Measurements from ENCODE around the gene GMFB.
"Not testable (repeated sequence)": the region's sequence is repeated elsewhere in the genome, so short reads cannot be mapped to it uniquely, and the experiment has no call there.

GMFB gene

DNA sequence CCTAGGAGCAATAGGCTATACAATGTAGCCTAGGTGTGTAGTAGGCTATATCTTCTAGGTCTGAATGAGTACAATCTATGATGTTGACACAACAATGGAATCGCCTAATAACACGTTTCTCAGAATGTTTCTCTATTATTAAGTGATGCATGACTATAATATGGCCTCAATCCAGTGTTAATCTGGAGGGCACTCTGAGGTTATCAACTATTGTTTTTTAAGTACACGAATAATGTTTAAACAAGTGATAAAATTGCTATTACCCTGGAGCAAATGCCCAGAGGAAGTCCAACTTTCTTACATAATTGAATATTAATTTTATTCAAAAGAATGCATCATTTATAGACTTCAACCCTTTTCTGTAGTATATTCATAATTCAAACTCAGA lies 31.2 kb downstream of the GMFB start:
- DNase-seq (ENCODE audit: low read depth): no peak
- H3K4me3 ChIP-seq (ENCODE audit: control insufficient read depth, low read depth, low read length): no peak overlapping the region
- TF ChIP-seq, protein P1, sequence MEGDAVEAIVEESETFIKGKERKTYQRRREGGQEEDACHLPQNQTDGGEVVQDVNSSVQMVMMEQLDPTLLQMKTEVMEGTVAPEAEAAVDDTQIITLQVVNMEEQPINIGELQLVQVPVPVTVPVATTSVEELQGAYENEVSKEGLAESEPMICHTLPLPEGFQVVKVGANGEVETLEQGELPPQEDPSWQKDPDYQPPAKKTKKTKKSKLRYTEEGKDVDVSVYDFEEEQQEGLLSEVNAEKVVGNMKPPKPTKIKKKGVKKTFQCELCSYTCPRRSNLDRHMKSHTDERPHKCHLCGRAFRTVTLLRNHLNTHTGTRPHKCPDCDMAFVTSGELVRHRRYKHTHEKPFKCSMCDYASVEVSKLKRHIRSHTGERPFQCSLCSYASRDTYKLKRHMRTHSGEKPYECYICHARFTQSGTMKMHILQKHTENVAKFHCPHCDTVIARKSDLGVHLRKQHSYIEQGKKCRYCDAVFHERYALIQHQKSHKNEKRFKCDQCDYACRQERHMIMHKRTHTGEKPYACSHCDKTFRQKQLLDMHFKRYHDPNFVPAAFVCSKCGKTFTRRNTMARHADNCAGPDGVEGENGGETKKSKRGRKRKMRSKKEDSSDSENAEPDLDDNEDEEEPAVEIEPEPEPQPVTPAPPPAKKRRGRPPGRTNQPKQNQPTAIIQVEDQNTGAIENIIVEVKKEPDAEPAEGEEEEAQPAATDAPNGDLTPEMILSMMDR (conservative IDR thresholded peaks at IDR 0.05; ENCODE audit: control insufficient read depth, insufficient read depth, low read depth, low read length): no peak

DNA sequence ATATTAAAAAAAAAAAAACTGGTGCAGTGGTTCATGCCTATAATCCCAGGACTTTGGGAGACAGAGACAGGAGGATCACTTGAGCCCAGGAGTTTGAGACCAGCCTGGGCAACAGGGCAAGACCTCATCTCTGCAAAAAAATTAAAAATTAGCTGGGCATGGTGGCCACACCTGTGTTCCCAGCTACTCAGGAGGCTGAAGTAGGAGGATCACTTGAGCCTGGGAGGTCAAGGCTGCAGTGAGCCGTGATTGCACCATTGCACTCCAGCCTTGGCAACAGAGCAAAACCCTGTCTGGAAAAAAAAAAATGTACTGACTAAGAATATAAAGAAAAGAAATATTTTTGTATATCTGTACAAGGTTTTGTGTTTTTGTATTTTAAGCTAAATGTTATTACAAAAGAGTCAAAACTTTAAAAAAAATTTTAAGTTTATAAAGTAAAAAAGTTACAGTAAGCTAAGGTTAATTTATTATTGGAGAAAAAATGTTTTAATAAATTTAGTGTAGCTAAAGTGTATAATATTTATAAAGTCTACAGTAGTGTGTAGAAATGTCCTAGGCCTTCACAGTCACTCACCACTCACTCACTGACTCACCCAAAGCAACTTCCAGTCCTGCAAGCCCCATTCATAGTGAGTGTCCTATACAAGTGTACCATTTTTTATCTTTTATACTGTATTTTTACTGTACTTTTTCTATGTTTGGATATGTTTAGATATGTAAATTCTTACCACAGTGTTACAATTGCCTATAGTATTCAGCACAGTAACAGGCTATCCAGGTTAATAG lies 31.8 kb downstream of the GMFB start:
- DNase-seq (ENCODE audit: low read depth): peak; percentile 36
- not testable (repeated sequence) for H3K4me3 ChIP-seq (ENCODE audit: control insufficient read depth, low read depth, low read length)

DNA sequence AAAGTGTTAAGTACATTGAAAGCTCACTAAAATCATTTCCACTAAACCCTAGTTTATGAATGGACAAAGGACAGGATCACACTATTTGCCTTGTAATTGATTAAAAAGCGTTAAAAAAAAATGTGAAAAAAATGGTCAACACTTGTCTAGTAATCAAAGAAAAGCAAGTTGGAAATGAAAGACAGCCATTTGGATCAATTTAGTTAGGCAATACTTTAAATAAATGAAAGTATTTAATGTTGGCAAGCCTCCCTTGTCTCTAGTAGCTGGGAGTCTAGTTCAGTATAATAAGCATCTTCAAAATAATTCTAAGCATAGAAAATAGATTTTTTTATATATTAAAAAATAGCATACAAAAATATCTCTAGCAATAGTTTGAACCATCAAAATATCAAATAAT lies 33.4 kb downstream of the GMFB start:
- TF ChIP-seq, protein P1 (conservative IDR thresholded peaks at IDR 0.05; ENCODE audit: control insufficient read depth, insufficient read depth, low read depth, low read length): no peak
- DNase-seq (ENCODE audit: low read depth): no peak
- H3K4me3 ChIP-seq (ENCODE audit: control insufficient read depth, low read depth, low read length): no peak overlapping the region

DNA sequence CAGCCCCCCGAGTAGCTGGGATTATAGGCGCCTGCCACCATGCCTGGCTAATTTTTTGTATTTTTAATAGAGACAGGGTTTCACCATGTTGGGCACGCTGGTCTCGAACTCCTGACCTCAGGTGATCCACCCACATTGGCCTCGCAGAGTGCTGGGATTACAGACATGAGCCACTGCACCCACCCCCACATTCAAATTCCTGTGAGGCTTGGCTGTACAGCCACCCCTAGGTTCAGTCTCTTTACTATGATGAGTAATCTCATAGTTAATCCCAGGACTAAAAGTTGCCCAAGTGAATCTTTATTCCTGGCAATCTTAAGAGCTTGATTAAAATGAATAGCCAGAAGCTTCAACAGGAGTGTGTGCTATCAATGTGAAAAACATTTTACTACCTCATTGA lies 34.8 kb downstream of the GMFB start:
- H3K4me3 ChIP-seq (ENCODE audit: control insufficient read depth, low read depth, low read length): not testable (repeated sequence)
- peak; percentile 76 for DNase-seq (ENCODE audit: low read depth)

DNA sequence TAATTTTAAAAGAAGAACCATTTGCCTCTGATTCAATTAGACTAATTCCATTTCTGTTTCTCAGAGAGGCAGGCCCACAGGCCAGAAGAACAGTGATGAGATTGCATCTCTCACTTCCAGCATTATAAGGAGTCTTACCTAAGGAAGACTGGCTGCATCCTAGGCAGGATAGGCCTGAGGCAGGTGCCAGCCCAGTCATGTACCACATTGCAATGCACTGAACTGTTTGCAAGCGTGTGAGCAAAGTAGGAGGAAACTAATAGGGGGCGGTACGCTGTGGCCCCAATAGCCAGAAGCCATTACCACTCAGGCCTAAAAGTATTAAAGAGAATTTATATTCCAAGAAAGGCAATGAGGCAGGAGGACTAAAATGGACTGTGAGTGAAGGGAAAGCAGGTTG lies 35.5 kb downstream of the GMFB start:
- TF ChIP-seq, protein P1 (conservative IDR thresholded peaks at IDR 0.05; ENCODE audit: control insufficient read depth, insufficient read depth, low read depth, low read length): no peak
- H3K4me3 ChIP-seq (ENCODE audit: control insufficient read depth, low read depth, low read length): no peak overlapping the region
- no peak for DNase-seq (ENCODE audit: low read depth)

DNA sequence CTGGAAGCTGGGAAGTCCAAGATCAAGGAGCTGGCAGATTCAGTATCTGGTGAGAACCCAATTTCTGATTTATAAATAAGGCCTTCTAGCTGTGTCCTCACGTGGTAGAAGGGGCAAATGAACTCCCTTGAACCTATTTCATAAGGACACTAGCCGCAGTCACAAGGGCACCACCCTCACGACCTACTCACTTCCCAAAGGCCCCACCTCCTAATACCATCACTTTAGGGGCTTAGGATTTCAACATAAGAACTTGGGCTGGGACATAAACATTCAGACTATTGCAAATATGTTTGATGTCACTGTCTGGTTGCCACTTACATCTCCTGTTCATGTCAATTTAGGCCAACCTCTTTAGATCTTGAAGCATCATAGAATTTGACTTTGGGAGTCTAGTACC lies 36.8 kb downstream of the GMFB start:
- TF ChIP-seq, protein P1 (conservative IDR thresholded peaks at IDR 0.05; ENCODE audit: control insufficient read depth, insufficient read depth, low read depth, low read length): no peak
- no peak for DNase-seq (ENCODE audit: low read depth)
- H3K4me3 ChIP-seq (ENCODE audit: control insufficient read depth, low read depth, low read length): no peak overlapping the region

DNA sequence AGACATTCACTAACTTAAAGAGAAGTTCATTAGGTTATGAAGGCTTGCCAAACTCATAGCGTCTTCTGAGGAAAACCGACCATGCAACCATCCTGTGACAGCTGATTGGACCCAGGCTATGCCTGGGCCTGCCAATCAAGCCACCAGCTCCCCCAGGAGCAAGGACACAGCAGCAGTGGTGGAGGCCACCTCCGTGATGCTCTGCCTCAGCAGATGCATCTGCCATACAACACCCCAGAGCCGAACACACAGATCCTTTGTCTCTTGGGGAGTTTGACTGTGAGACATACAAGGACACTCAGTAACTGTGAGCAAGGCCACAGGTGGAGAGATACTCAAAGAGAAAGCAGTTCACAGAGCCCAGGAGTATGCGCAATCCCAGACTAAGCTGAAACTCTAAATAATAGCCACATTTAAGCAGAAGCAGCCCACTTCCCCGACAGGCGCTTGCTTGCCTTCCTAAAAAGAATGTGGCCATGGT lies 37.6 kb downstream of the GMFB start:
- no peak for DNase-seq (ENCODE audit: low read depth)
- H3K4me3 ChIP-seq (ENCODE audit: control insufficient read depth, low read depth, low read length): no peak overlapping the region
- TF ChIP-seq, protein P1 (conservative IDR thresholded peaks at IDR 0.05; ENCODE audit: control insufficient read depth, insufficient read depth, low read depth, low read length): no peak

DNA sequence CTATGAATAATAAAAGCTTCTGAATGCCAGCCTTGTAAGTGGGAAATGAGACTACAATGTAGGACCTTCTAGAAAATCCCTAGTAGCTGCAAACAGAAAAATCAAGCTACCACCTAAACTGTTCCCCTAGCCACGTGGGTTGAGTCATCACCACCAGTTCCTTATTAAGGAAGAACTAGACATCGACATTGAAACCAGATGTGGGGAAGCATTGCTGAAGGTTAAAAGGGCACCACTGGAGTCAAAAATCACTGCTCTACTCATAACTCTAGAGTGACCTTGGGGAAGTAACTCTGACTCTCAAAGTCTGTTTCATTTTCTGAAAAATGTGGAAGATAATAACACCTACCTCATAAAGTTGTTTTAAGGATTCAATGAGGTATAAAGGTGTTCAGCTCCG lies 38.2 kb downstream of the GMFB start:
- DNase-seq (ENCODE audit: low read depth): peak; percentile 93
- TF ChIP-seq, protein P1 (conservative IDR thresholded peaks at IDR 0.05; ENCODE audit: control insufficient read depth, insufficient read depth, low read depth, low read length): no peak
- no peak overlapping the region for H3K4me3 ChIP-seq (ENCODE audit: control insufficient read depth, low read depth, low read length)
